ENCODE measurements around the gene ADAM11. TPM values are rescaled to one million over a fixed set of nuclear protein-coding genes. Genes with fewer than 3 reads are reported as not detected.

ADAM11 gene
- polyA plus RNA-seq, 2 of the 4 experiments (the other 2 are of a cell fraction) = 0.75 to 2.1 TPM

GRCh38 chr17:44759916-44760243 is 1.1 kb downstream of the ADAM11 start:
- Histone ChIP-seq H3K9me3 (no peaks in the 10 kb centered on the region), H3K4me1 (peaks cover 10% of the 10 kb centered on the region; the same call in 1 of the 3 replicates), H3K4me3 (no peak overlapping the region; the same call in 2 of the 3 replicates), H3K27ac (peak overlapping the region in 1 of 2 experiments; percentile 89; a peak in 3 of 6 replicates), H3K4me2 (peak overlapping the region; percentile 100; the same call in 1 of the 3 replicates)
- 69% methylated on average over 3 of the region's 3 CpGs for WGBS (ENCODE audit: missing lambda C conversion rate)
- no peak for FAIRE-seq
- TF ChIP-seq TFCP2L1 (CRISPR knock-in tag; IDR thresholded peaks at IDR 0.05) = no peak
- no peak for TF ChIP-seq SREBF2 (IDR thresholded peaks at IDR 0.05)
- no peak for TF ChIP-seq RAD21 (conservative IDR thresholded peaks at IDR 0.05 in 1 of 2, IDR thresholded peaks at IDR 0.05 in 1 of 2)
- no peak for TF ChIP-seq CTCF (IDR thresholded peaks at IDR 0.05)
- no peak for TF ChIP-seq RNF2 (IDR thresholded peaks at IDR 0.05; ENCODE audit: borderline replicate concordance, low read depth)
- no peak for TF ChIP-seq SMC3 (IDR thresholded peaks at IDR 0.05)
- no peak for TF ChIP-seq MAZ (IDR thresholded peaks at IDR 0.05; ENCODE audit: borderline replicate concordance, low read depth, low read length)
- TF ChIP-seq USF2 (IDR thresholded peaks at IDR 0.05) = no peak
- TF ChIP-seq JUNB (IDR thresholded peaks at IDR 0.05) = no peak
- ChIA-PET CTCF (interaction anchor here (0.7 to 5.4 kb wide), 6 partner anchors 15 to 119 kb away, joined by 3 to 27 read pairs (median 11); no protein-coding TSS in a partner anchor), POLR2A (interaction anchor here (0.6 kb wide), 1 partner anchor 133 kb away, joined by 3 read pairs; no protein-coding TSS in a partner anchor)
- DNase-seq (ENCODE audit: low read depth in 1 of 2, low spot score in 1 of 2) = no peak
- ATAC-seq = peak in 1 of 2 experiments; percentile 2; a peak in 2 of 6 replicates

- no peak overlapping the region for H3K27ac ChIP-seq
- FAIRE-seq (no peak), DNase-seq (ENCODE audit: low read depth in 1 of 2, low spot score in 1 of 2) (no peak), ATAC-seq (no peak)
- POLR2A ChIA-PET = no interaction called here
- H3K4me1 ChIP-seq = peaks cover 10% of the 10 kb centered on the region; the same call in 1 of the 3 replicates
- no peak overlapping the region for H3K4me2 ChIP-seq
- H3K9me3 ChIP-seq = no peaks in the 10 kb centered on the region
- TF ChIP-seq ZNF302 (CRISPR knock-in tag; IDR thresholded peaks at IDR 0.05) (no peak), CTCF (IDR thresholded peaks at IDR 0.05) (no peak), SMC3 (IDR thresholded peaks at IDR 0.05) (no peak), ZSCAN20 (CRISPR knock-in tag; IDR thresholded peaks at IDR 0.05) (no peak), CBX2 (IDR thresholded peaks at IDR 0.05; ENCODE audit: borderline replicate concordance, low read depth) (no peak), EP300 (IDR thresholded peaks at IDR 0.05) (no peak), HOXB13 (CRISPR knock-in tag; IDR thresholded peaks at IDR 0.05; ENCODE audit: low read depth) (no peak), BCL3 (IDR thresholded peaks at IDR 0.05) (no peak), MAX (IDR thresholded peaks at IDR 0.05) (no peak), MAFK (IDR thresholded peaks at IDR 0.05; ENCODE audit: partially characterized antibody) (no peak), HMGXB4 (CRISPR knock-in tag; IDR thresholded peaks at IDR 0.05; ENCODE audit: borderline replicate concordance) (no peak), SREBF2 (IDR thresholded peaks at IDR 0.05) (no peak), EHF (CRISPR knock-in tag; IDR thresholded peaks at IDR 0.05) (no peak), MAZ (IDR thresholded peaks at IDR 0.05; ENCODE audit: borderline replicate concordance, low read depth, low read length) (no peak), KDM1A (IDR thresholded peaks at IDR 0.05; ENCODE audit: low read depth) (no peak), E2F6 (IDR thresholded peaks at IDR 0.05; ENCODE audit: borderline replicate concordance, low read depth) (no peak)
- no peak overlapping the region for H3K4me3 ChIP-seq
- 76% methylated on average over 12 of the region's 13 CpGs for WGBS (ENCODE audit: missing lambda C conversion rate)
- CTCF ChIA-PET = interaction anchor here (1.2 to 30.3 kb wide), 8 partner anchors 13 to 118 kb away, joined by 7 to 1787 read pairs (median 16); partner anchors contain the start of gene HIGD1B
These were observed 1.9 kb downstream of the ADAM11 start for GRCh38 chr17:44760474-44761308.

Data from A549 (cell line).